TTC549 (cell line): Measurements from ENCODE around the gene MPI.
"Not testable (repeated sequence)": the region's sequence is repeated elsewhere in the genome, so short reads cannot be mapped to it uniquely, and the experiment has no call there.

Experiments
- FAIRE-seq: peaks from 2 replicates; lab custom pipeline; 2012; peaks lifted over from hg19 to GRCh38; lab: Jason Lieb, UNC

Gene MPI

DNA sequence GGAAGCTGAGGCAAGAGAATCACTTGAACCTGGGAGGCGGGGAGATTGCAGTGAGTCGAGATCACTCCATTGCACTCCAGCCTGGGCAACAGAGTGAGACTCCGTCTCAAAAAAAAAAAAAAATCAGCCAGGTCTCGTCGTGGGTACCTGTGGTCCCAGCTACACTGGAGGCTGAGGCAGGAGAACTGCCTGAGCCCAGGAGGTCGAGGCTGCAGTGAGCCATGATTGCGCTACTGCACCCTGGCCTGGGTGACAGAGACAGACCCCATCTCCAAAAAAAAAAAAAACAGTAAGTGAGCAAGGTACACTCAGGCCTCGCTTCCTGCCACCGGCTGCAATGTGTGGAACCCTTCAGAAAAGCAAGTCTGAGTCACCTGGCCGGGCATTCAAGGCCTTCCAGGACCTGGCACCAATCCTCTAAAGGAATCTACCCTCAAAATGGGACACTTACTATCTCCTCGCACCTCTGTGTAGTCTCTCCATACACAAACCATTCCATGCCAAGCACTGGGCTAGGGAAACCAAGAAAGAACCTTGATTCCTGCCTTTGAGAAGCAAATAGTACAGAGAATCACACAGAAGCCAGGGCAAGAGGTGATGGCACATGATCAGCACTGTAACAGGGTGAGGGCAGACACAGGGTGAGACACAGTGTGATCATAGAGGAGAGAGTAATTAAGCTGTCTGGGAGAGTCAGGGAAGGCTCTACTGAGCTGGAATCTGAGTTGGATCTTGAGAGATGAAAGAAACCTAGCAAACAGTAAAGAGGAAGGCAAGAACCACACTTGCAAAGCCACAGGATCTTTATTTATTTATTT lies 26.4 kb upstream of the MPI start:
- FAIRE-seq = no peak

DNA sequence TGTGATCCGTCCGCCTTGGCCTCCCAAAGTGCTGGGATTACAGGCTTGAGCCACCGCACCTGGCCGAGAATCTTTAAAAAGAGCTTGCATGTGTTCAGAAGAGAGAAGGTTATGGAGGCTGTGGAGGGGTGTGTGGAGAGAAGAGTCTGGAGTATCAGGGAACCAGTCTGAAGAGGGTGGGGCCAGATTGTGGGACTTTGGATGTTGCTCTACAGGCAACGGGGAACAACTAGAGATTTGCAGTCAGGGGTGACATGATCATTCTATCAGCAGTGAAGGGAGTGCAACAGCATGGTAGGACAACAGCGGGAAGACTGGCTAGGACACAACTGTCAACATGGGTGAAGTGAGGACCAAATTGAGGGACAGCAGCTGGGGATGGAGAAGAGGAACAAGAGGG lies 25.5 kb upstream of the MPI start:
- no peak for FAIRE-seq

DNA sequence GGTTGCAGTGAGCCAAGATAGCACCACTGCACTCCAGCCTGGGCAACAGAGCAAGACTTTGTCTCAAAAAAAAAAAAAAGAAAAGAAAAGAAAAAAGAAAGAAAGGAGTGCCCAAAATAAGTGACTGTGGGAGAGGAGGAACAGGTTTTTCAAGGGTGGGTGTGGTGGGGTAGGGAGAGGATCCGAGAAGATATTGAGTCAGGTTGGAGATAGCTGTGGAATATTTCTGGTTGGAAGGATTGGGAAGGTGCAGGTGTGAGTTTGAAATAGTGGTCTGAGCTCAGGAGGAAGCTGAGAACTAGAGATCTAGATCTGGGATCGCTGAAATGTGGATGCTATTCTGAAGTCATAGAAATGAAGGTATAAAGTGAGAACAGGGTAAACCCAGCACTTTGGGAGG lies 24.5 kb upstream of the MPI start:
- FAIRE-seq = no peak

DNA sequence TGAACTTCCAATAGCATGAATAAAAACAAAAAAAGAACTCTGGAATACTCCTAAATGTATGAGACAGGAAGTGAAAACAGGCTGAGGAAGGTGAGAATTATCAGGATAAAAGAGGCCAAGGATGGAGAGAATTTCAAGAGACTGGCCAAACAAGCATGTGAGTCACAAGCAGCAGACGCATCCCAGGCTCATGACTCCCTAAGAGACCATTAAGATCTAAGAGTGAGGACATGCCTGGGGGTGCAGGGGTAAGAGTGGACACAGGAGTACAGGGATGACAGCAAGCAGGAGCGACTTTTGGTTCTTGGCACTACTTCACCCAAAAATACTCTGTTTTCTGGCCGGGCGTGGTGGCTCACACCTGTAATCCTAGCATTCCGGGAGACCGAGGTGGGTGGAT lies 23.8 kb upstream of the MPI start:
- no peak for FAIRE-seq

DNA sequence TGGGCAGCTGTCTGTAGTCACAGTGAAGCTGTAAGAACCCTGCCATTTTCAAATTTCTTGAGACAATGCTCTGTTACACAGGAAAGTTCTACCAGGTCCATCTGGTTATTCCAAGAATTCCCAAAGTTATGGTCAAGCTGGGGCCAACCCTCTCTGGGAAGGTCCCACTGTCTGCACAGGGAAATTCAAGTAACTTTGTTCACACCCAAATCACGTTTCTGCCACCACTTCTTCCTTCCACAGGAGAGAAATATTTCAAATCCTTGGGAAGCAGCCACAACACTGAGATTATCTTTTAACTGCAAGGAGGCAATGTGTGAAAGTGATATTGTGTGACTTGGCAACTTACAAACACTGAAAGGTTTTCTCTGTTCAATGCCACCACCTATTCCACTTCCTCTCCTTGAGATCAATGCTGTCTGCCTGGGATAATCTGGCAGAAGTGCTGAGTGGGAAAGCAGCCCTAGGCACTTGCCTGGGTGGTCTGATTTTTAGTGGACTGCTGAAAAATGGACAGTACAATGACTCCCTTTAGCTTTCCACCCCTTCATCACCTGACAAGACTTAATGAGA lies 22.3 kb upstream of the MPI start:
- no peak for FAIRE-seq

DNA sequence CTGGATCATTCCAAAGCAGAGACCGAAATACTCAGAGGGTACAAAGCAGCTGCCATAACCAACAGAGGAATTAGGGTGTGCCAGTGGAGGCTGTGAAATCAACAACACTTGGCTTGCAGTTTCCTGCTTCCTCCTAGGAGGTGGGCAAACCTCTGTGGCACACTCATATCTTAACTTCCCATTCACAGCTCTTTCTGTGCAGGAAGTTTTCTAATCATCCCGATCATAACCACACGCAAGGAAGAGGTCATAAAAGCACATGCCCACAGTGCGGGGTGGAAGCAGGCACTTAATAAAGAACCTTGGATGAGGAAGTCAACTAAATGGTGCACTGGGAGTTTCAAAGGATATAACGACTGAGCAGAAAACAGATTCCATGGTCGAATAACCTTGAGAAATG lies 21.8 kb upstream of the MPI start:
- no peak for FAIRE-seq

DNA sequence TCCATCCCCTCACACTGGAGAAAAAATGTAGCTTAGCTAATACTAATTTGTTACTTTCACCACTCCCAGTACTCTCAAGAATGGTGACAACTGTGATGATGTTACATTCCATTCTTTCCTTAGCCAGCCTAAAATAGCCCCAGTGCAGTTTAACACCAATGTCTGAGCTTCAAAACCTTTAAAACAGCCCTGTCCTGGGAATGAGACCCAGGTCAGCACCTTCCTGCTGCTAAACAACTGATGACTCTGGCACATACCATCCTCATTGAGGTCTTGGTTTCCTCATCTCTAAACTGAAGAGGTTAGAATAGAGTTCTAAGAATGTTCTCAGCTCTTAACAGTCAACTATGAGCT lies 20.5 kb upstream of the MPI start:
- FAIRE-seq = no peak

DNA sequence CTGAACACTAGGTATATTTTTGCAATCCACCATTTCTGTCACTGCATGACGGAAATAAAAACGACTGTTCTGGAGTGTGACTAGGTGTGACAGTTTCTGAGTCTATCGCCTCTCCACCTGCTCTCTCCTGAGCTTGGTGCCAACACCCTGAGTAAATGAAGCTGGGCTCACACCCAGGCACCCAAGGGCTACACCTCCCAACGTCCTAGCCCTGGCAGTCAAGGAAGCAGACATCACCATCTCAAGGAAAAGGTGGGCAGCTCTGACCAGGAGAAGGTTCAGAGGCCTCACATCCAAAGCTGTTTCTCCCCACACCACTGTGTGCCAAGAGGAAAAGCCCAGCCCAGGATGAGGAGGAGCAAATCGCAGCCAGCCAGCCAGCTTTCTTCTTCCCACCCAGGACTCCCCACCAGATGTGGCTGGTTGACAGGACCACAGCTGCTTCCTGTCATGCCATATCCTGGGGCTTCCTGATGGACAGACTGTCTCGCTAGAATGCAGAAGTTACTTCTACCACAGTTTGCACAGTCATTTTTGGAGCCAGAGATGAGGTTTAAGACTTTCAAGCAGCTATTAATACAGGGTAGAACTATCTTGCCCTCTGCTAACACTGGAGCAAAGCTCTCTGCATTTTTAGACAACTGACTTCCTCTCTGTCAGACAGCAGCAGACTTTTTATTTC lies 20.0 kb upstream of the MPI start:
- no peak for FAIRE-seq

DNA sequence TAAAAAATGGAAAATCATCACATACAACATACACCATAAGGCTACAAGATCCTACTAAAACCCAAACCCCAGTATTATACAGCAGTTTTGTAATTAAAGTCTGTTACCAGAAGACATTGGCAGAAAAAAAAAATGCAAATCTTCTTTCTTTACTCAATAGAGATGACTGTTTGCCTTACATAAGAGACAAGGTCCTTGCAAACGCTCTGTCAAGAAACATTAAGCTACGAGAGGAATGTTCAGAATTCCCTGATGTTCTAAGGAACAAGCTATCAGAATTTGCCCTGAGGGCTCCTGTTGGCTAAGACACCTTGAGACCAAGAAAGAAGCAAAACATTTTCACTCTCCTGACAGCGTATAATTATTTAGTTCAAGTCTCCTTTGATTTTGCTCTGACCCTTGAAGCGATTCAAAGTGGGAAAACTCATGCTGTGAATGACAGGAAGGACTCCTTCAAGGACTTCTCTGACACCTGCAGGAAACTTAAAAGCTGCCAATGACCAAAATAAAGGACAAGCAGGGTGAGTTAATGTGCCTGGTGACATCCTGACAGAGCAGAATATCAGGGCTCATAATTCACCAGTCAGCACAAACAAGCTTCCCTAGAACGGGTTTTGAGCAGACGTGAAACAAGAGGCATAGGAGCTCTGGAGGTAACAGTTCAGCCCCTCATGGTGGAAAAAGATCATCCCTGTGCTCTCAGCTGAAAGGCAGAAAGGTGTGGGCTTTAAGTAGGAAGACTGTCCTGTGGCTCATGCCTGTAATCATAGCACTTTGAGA lies 19.2 kb upstream of the MPI start:
- FAIRE-seq = no peak

DNA sequence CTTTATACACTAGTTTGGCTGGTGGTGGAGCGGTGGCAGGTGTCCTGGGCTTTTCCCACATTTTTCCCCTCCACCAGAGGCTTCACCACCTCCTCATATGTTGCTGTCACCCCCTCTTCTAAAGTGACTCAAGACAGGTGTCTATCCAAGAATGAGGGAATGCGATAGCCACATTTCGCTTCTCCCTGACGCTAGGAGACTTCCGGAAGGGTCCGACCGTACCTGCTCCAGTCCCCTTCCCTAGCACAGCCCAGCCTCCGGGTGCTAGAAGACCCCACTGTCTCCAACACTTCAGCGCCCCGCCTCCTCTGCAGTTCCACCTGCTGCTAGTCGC lies 17.2 kb upstream of the MPI start:
- no peak for FAIRE-seq

DNA sequence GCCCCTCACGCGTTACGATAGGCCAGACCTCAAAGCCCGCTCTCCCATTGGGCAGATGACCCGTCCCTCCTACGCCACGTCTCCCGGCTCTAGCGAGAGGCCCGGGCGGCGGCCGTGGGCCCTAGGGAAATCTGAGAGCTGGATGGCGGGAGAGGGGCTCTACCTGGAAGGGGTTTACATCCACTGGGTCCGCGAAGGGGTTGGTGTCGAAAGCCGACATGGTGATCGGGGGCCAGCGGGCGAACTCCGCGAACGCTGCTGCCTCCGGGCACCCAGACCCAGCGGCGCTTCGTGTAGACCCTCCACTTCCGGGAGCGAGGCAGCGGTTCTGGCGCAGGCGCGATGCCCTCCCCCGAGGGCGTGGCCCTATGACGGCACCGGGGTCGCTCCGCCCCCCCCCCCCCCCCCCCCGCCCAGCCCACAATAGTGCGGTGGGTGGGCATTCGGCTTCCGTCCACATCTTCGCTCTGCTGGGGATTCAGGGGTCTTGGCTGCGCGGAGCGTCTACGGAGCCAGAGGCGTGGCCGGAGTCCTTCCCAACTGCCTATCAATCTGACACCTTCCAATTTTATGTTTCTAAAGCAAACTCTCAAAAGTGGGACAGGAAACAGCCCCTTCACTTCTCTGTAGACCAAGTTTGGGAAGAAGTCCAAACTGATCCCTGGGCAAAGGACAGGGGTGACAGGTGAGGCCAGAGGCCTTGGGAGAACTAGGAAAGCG lies 16.6 kb upstream of the MPI start, which contains the start of gene SCAMP2:
Gene SCAMP2, minus strand, starts transcription at position 330 of the 720 bp plus-strand sequence. Its CDS starts 110 bp downstream, at position 220.
- FAIRE-seq = no peak

DNA sequence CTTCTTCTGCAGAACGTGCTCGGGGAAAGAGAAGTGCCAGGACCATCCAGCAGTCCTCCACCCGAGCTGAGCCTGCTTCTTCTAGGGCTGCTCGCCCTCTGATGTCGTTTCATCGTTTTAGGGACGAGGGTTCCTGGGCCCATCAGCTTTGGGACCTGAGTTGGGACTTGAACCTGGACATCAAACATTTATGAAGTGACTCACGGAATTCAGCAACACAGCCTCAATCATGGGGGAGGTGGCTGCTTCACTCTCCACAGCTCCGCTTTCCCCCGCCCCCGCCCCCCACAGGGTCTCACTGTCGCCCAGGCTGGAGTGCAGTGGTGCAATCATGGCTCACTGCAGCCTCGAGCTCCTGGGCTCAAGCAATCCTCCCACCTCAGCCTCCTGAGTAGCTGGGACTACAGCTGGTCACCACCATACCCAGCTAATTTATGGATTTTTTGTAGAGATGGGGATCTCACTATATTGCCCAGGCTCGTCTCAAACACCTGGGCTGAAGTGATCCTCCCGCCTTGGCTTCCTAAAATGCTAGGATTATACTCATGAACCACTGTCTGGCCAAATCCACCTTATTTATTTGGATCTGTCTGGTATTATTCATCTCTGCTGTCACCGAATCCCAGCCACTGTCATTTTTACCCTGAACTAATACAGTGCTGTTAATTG lies 16.0 kb upstream of the MPI start:
- no peak for FAIRE-seq

DNA sequence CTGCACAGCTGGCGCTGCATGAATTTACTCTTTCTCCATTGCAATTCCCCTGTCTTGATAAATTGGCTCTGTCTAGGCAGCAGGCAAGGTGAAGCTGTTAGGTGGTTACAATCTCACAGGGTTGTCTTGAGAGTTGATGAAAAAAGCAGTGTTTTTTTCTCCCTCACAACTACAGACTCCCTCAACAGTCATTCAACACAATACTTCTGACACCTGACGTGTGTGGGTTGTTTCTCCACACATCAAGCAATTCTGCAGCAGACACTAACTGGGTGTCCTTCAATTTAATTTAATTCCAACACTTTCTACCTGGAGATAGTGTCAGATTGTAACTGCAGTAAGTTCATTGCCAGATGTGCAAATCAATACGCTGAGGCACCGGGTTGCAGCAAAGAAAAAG lies 11.6 kb upstream of the MPI start:
- no peak for FAIRE-seq

DNA sequence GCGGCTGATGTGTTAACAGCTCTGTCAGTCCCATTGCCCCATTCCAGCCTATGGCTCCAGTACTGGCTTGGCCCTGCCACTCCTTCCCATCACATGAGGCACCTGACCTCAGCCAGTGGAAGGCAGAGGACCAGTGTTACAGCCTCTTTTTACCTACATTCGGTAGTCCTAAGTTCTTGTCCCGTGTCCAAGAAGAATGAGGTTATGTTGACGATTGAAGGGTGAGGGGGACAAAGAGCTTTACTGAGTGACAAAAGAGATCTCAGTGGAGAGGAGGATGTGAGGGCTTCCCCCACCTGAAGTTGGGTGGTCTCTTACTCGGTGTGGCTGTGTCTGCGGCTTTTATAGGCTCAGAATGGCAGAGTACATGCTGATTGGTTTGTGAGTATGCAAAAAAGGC lies 7.3 kb upstream of the MPI start:
- FAIRE-seq = no peak

DNA sequence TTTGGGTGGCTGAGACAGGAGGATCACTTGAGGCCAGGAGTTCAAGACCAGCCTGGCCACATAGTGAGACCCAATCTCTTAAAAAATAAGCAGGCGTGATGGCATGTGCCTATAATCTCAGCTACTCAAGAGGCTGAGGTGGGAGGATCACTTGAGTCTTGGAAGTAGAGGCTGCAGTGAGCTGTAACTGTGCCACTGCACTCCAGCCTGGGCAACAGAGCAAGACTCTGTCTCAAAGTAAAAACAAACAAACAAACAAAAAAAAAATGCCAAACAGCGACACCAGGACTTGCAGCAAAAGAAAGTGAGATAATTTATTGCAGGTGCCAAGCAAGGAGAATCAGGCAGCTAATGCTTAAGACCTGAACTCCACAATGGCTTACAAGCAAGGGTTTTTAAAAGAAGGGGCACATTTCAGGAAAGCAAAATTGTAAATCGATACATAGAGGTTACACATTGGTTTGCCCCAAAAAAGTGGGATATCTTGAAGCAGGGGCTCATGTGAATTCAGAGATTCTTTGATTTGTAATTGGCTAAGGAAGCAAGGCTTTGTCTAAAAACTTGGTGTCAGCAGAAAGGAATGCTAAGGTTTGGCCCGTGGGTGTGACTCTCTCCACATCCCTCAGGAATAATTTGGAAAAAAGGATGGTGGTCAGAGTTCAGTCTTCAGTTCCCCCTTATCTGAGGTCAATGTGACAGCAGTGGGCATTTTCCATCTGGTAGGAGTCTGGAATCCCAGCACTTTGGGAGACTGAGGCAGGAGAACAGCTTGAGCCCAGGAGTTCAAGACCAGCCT lies 5.2 kb upstream of the MPI start:
- FAIRE-seq = no peak

DNA sequence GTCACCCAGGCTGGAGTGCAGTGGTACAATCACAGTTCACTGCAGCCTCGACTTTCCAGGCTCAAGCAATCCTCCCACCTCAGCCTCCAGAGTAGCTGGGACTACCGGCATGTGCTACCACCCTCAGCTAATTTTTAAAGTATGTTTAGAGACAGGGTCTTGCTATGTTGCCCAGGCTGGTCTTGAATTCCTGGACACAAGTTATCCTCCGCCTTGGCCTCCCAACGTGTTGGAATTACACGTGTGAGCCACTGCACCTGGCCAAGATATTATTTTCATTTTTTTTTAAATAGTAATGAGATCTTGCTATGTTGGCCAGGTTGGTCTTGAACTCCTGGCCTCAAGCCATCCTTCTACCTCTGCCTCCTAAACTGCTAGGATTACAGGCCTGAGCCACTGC lies 4.4 kb upstream of the MPI start:
- no peak for FAIRE-seq

DNA sequence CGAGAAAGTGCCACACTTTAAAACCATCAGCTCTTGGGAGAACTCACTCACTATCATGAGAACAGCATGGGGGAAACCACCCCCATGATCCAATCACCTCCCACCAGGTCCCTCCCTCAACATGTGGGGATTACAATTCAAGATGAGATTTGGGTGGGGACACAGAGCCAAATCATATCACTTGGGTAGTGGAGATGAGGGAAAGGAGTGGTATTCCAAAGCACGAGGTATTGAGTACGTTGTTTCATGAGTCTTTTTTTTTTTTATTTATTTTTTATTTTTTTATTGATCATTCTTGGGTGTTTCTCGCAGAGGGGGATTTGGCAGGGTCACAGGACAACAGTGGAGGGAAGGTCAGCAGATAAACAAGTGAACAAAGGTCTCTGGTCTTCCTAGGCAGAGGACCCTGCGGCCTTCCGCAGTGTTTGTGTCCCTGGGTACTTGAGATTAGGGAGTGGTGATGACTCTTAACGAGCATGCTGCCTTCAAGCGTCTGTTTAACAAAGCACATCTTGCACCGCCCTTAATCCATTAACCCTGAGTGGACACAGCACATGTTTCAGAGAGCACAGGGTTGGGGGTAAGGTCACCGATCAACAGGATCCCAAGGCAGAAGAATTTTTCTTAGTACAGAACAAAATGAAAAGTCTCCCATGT lies 2.2 kb upstream of the MPI start:
- FAIRE-seq = not testable (repeated sequence)

DNA sequence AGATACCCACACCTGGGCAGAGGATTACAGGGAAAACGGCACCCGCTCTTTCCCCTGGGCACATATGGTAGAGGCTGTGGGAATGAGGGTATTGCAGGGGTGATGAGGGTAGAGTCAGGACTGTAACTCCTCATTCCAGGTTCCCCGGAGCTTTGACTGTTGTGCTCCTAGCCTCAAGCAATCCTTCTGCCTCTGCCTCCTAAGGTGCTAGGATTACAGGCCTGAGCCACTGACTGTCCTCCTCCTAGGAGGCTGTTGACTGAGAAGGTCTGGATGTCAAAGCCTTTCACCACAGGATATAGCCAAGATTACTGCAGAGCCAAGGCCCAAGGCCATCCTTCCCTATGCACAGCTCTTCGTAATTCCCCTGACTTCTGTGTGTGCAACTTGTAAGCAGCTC lies 1.1 kb upstream of the MPI start:
- FAIRE-seq = no peak

DNA sequence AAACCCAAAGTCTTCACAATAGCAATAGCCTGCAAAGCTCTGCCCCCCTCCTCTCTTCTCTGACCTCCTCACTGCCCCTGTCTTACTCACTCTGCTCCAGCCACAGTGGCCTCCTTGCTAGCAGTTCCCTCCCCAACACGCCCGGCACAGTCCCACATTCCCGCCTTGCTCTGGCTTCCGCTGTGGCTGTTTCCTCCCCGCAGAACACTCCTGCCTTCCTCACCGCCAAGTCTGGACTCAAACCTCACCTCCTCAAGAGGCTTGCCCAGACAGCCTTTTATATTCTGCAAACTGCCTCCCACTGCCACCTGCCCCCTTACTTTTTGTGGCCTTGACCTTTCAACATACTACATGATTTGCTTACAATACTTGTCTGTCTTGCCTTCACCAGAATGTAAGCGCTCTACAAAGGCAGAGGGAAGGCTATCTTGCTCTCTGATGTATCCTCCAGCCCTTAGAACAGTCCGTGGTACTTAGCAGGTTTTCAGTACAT lies 406 bp upstream of the MPI start:
- FAIRE-seq = no peak

DNA sequence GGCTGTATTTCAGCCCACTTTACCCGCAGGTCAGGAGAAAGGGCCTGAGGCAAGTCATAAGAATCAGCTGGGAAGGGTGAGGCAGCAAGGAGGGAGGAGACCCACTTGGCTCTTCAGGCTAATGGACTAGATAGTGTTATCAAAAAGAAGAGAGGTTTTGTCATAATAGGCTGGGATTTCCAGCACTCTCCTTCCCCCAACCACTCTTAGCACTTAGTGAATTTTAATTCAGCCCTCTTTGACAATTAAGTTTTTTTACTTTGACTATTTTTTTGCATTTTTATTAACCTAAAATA lies 771 bp downstream of the MPI start:
- no peak for FAIRE-seq
